ENCODE data around the gene IL23R. TPM values are rescaled to one million over a fixed set of nuclear protein-coding genes. Genes with fewer than 3 reads are reported as not detected.

IL23R gene
- total RNA-seq, 1 donor from 2014 or later = not detected

GRCh38 chr1:67171978-67172377, 5.7 kb downstream of the IL23R start:
- TF ChIP-seq, protein P1, sequence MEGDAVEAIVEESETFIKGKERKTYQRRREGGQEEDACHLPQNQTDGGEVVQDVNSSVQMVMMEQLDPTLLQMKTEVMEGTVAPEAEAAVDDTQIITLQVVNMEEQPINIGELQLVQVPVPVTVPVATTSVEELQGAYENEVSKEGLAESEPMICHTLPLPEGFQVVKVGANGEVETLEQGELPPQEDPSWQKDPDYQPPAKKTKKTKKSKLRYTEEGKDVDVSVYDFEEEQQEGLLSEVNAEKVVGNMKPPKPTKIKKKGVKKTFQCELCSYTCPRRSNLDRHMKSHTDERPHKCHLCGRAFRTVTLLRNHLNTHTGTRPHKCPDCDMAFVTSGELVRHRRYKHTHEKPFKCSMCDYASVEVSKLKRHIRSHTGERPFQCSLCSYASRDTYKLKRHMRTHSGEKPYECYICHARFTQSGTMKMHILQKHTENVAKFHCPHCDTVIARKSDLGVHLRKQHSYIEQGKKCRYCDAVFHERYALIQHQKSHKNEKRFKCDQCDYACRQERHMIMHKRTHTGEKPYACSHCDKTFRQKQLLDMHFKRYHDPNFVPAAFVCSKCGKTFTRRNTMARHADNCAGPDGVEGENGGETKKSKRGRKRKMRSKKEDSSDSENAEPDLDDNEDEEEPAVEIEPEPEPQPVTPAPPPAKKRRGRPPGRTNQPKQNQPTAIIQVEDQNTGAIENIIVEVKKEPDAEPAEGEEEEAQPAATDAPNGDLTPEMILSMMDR (IDR thresholded peaks at IDR 0.05) = no peak
- intact Hi-C loops (cut with DNase I) = no loop called here

DNA sequence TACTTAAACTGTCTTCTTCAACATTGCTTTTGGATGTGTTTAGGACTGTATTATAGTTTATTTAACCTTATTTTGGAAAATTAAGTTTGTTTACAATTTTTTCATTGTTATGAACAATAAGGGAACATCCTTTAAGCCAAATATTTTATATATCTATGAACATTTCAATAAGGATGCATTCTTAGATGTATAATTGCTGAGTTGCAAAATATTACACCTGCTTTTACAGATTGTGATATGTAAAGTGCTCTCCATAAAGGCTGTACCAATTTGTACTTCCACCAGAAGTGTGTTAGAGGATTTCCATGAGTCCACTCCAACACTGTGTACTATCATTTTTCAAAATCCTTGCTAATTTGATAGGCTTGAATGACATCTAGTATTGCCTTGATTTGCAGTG, 7.7 kb downstream of the IL23R start:
- Histone ChIP-seq H3K4me3 (no peak overlapping the region), H3K27me3 (no peaks in the 10 kb centered on the region), H3K9me3 (no peaks in the 10 kb centered on the region), H3K27ac (no peak overlapping the region), H3K36me3 (no peaks in the 10 kb centered on the region), H3K4me1 (no peaks in the 10 kb centered on the region)
- TF ChIP-seq, protein P1 (IDR thresholded peaks at IDR 0.05) = no peak
- intact Hi-C loops (cut with DNase I) = no loop called here
- no peak for DNase-seq (ENCODE audit: low spot score in 2 of 2)

More at GRCh38 chr1:67171978-67172377, 5.7 kb downstream of the IL23R start:
- Histone ChIP-seq H3K4me1 (no peaks in the 10 kb centered on the region), H3K36me3 (no peaks in the 10 kb centered on the region), H3K9me3 (no peaks in the 10 kb centered on the region), H3K4me3 (no peak overlapping the region), H3K27me3 (no peaks in the 10 kb centered on the region), H3K27ac (no peak overlapping the region)
- DNase-seq (ENCODE audit: low spot score in 2 of 2) = no peak

DNA sequence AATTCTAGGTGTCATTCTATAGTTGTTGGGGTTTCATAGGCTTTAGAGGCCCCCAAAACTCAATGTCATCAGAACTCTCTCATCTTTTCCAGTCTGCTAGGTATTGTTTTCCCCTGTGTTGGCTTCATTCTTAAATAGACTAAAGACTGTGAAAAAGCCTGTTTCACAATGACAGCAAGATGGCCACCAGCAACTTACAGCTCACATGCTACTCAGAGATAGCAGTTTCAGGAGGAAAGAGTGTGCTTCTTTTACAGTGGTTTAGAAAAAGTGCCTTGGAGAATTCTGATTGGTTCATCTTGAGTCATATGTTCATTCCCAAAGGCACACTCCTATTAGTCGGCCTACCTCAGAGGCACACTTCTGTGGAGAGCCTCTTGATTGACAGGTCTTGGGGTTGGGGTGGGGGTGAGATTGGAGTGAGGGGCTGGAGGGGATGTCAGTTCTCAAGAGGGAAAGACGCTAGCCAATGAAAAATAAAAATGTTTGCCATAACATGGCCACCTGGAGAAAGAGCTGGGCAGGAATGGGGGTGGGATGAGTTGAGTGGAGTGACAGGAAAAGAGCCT, 8.5 kb downstream of the IL23R start:
- H3K4me1 ChIP-seq = no peaks in the 10 kb centered on the region
- intact Hi-C loops (cut with DNase I) = no loop called here
- DNase-seq (ENCODE audit: low spot score in 2 of 2) = no peak
- TF ChIP-seq, protein P1 (IDR thresholded peaks at IDR 0.05) = no peak
- no peak overlapping the region for H3K4me3 ChIP-seq
- no peak overlapping the region for H3K27ac ChIP-seq
- no peaks in the 10 kb centered on the region for H3K36me3 ChIP-seq
- no peaks in the 10 kb centered on the region for H3K27me3 ChIP-seq
- no peaks in the 10 kb centered on the region for H3K9me3 ChIP-seq

DNA sequence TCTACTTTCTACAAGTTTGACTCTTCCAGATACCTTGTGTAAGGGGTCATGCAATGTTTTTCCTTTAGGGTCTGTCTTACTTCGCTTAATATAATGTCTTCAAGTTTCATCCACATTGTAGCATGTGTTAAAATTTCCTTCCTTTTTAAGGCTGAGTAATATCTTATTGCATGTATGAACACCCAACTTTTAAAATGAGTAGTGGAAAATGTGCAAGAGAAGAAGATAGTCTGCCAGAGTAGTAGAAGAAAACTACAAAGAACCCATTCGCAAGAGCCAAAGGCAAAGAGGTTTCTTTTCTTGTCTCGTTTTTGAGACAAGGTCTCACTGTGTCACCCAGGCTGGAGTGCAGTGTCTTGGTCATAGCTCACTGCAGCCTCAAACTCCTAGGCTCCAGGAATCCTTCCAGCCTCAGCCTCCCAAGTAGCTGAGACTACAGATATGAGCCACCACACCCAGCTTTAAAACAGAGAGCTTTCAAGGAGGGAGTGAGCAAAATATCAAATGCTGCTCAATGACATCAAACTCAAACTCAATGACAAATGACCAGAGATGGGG, 9.4 kb downstream of the IL23R start:
- no peaks in the 10 kb centered on the region for H3K27me3 ChIP-seq
- no peak overlapping the region for H3K27ac ChIP-seq
- intact Hi-C loops (cut with DNase I) = no loop called here
- H3K9me3 ChIP-seq = no peaks in the 10 kb centered on the region
- no peak for DNase-seq (ENCODE audit: low spot score in 2 of 2)
- H3K4me3 ChIP-seq = no peak overlapping the region
- H3K36me3 ChIP-seq = no peaks in the 10 kb centered on the region
- TF ChIP-seq, protein P1 (IDR thresholded peaks at IDR 0.05) = no peak
- no peaks in the 10 kb centered on the region for H3K4me1 ChIP-seq

DNA sequence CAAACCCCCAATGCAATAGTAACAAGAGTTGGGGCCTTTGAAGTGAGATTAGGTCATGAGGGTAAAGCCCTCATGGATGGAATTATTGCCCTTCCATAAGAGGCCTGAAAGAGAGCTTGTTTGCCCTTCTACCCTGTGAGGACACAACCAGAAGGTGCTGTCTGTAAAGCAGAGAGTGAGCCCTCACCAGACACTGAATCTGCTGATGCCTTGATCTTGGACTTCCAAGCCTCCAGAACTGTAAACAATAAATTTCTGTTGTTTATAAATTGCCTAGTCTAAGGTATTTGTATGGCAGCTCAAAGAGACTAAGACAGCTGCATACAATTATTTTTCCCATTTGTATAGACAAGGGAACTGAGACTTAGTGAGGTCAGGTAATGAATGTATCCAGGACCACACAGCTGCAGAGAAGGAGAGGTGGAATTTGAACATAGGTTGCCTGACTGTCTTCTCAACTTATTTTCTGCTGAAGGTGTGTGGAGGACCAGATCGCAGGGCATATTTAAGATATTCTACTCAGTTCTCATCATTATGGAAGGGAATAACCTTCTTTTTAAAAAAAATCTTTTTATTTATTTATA, 18.7 kb downstream of the IL23R start:
- intact Hi-C loops (cut with DNase I) = no loop called here
- no peak overlapping the region for H3K27ac ChIP-seq
- no peak overlapping the region for H3K4me3 ChIP-seq
- H3K27me3 ChIP-seq = no peaks in the 10 kb centered on the region
- no peak for DNase-seq (ENCODE audit: low spot score in 2 of 2)
- H3K4me1 ChIP-seq = no peaks in the 10 kb centered on the region
- TF ChIP-seq, protein P1 (IDR thresholded peaks at IDR 0.05) = no peak
- no peaks in the 10 kb centered on the region for H3K36me3 ChIP-seq
- no peaks in the 10 kb centered on the region for H3K9me3 ChIP-seq

All from ascending aorta (tissue), 2 donors.